ENCODE measurements around the gene FCN3.
"Not testable (repeated sequence)": the region's sequence is repeated elsewhere in the genome, so short reads cannot be mapped to it uniquely, and the experiment has no call there.

The FCN3 gene

DNA sequence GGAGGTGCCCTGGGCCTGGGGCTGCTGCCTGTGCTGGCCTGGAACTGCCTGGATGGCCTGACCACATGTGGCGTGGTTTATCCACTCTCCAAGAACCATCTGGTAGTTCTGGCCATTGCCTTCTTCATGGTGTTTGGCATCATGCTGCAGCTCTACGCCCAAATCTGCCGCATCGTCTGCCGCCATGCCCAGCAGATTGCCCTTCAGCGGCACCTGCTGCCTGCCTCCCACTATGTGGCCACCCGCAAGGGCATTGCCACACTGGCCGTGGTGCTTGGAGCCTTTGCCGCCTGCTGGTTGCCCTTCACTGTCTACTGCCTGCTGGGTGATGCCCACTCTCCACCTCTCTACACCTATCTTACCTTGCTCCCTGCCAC lies 19.6 kb upstream of the FCN3 start:
- no peak overlapping the region for H3K4me3 ChIP-seq (ENCODE audit: control insufficient read depth, low read depth, low read length)
- no peak for DNase-seq (ENCODE audit: low read depth)
- TF ChIP-seq, protein P1, sequence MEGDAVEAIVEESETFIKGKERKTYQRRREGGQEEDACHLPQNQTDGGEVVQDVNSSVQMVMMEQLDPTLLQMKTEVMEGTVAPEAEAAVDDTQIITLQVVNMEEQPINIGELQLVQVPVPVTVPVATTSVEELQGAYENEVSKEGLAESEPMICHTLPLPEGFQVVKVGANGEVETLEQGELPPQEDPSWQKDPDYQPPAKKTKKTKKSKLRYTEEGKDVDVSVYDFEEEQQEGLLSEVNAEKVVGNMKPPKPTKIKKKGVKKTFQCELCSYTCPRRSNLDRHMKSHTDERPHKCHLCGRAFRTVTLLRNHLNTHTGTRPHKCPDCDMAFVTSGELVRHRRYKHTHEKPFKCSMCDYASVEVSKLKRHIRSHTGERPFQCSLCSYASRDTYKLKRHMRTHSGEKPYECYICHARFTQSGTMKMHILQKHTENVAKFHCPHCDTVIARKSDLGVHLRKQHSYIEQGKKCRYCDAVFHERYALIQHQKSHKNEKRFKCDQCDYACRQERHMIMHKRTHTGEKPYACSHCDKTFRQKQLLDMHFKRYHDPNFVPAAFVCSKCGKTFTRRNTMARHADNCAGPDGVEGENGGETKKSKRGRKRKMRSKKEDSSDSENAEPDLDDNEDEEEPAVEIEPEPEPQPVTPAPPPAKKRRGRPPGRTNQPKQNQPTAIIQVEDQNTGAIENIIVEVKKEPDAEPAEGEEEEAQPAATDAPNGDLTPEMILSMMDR (conservative IDR thresholded peaks at IDR 0.05; ENCODE audit: control insufficient read depth, insufficient read depth, low read depth, low read length) = no peak

DNA sequence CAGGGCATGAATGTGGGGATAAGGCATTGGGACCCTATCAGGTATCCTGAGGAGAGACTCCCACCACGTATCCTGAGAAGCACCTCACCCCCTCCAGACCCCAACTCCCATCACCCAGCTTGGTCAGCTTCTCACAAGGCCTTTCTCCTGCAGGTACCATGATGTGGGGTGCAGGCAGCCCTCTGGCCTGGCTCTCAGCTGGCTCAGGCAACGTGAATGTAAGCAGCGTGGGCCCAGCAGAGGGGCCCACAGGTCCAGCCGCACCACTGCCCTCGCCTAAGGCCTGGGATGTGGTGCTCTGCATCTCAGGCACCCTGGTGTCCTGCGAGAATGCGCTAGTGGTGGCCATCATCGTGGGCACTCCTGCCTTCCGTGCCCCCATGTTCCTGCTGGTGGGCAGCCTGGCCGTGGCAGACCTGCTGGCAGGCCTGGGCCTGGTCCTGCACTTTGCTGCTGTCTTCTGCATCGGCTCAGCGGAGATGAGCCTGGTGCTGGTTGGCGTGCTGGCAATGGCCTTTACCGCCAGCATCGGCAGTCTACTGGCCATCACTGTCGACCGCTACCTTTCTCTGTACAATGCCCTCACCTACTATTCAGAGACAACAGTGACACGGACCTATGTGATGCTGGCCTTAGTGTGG lies 19.1 kb upstream of the FCN3 start:
- TF ChIP-seq, protein P1 (conservative IDR thresholded peaks at IDR 0.05; ENCODE audit: control insufficient read depth, insufficient read depth, low read depth, low read length) = no peak
- DNase-seq (ENCODE audit: low read depth) = no peak
- no peak overlapping the region for H3K4me3 ChIP-seq (ENCODE audit: control insufficient read depth, low read depth, low read length)

DNA sequence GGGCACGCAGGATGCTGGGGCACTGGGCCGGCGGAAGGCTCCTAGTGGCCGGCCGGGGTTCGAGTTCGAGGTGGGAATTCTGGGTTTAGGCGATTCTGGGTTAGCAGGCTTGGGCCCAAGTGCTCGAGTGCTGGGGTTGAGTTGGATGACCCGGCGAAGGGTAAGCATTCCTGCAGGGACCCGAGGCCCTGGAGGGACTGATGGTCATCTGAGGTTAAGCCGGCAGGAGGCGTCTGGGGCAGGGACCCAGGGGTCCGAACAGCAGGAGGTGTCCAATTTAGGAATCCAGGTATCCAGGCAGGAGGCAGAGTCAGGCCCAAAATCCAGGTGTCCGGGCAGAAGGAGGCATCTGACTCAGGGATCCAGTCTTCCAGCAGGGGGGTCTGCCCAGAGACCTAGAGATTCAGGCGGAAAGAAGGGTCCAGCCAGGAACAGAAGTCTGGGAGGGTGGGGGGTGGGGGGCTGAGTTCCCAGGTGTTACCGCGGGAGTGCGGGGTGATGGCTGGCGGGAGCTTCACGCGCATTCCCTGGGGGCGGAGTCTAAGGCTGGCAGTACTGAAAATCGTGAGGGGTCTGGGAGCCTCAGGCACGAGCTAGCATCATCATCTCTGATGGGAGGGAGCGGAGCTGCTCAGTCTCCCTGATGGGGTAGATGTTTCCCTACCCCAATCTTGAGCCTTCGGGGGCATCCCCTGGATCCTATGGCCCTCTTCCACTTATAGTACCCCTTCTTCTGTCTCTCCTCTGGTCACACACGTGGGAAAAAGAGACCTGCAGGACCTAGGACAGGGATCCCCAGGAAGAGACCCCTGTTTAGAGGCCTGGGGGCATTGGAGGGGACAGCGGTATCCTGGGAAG lies 18.4 kb upstream of the FCN3 start:
- no peak for DNase-seq (ENCODE audit: low read depth)
- H3K4me3 ChIP-seq (ENCODE audit: control insufficient read depth, low read depth, low read length) = peak overlapping the region; percentile 81
- TF ChIP-seq, protein P1 (conservative IDR thresholded peaks at IDR 0.05; ENCODE audit: control insufficient read depth, insufficient read depth, low read depth, low read length) = peak; percentile 34

DNA sequence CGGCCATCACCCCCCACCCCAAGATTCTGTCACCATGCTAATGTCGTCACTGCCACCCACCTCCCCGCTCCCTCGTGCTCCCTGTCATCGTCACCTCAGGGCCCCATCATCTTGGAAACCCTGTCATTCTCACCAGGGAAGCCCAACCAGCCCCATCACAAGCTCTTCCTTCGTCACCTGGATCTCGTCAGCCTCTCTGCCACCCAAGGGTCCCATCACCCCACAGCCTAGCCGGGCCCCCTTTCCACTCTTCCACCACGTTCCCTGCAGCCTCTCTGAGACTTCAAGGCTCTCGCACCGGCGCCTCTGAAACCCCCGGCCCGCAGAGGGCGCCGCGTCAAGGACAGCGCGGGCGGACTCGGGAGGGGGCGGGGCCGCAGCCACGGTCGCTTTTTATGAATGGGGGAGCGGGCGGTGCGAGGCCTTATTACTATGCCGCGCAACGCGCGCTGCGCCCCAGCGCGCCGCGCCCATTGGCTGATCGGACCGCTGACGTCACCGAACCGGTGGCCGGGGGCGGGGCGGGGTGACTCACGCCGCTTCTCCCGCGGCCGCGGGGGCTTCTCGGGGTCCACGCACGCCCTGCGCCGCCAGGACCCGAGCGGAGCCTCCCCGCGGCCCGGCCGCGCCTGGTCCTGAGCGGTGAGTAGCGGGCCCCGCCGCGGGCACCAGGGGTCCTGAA lies 17.6 kb upstream of the FCN3 start, which contains the start of gene GPR3:
Gene GPR3 (plus strand): TSS at position 527 of the 682 bp plus-strand sequence. CDS start 1,177 bp downstream, outside the sequence.
- H3K4me3 ChIP-seq (ENCODE audit: control insufficient read depth, low read depth, low read length) = peak within 1 kb of the TSS; percentile 81
- DNase-seq (ENCODE audit: low read depth) = peak; percentile 88
- TF ChIP-seq, protein P1 (conservative IDR thresholded peaks at IDR 0.05; ENCODE audit: control insufficient read depth, insufficient read depth, low read depth, low read length) = peak; percentile 38

DNA sequence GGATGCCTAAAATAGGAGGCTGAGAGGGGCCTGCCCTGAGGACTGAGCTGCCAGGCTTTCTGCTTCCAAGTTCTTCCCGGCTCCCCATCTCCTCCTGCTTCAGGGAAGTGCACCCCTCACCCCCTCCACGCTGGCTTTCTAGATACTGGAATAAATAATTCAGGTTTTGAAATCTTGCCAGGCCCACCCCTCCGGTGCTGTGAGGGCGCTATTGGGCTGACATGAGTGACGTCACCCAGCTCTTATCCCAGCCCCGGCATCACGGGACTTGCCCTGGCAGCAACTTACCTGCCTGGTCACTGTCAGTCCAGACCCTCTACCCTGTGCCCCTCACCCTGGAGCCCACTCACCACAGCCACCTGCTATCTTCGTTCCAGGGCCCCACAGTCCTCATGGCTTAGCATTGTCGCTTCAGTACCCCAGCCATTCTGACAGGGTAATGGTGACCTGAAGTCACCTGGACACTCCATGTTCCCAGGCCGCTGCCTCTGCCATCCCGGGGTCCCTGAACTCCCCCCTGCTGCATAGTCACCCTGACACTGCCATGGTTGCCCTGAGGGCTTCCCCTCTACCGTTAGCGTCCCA lies 17.0 kb upstream of the FCN3 start:
- peak; percentile 59 for DNase-seq (ENCODE audit: low read depth)
- H3K4me3 ChIP-seq (ENCODE audit: control insufficient read depth, low read depth, low read length) = peak overlapping the region; percentile 48
- TF ChIP-seq, protein P1 (conservative IDR thresholded peaks at IDR 0.05; ENCODE audit: control insufficient read depth, insufficient read depth, low read depth, low read length) = no peak

DNA sequence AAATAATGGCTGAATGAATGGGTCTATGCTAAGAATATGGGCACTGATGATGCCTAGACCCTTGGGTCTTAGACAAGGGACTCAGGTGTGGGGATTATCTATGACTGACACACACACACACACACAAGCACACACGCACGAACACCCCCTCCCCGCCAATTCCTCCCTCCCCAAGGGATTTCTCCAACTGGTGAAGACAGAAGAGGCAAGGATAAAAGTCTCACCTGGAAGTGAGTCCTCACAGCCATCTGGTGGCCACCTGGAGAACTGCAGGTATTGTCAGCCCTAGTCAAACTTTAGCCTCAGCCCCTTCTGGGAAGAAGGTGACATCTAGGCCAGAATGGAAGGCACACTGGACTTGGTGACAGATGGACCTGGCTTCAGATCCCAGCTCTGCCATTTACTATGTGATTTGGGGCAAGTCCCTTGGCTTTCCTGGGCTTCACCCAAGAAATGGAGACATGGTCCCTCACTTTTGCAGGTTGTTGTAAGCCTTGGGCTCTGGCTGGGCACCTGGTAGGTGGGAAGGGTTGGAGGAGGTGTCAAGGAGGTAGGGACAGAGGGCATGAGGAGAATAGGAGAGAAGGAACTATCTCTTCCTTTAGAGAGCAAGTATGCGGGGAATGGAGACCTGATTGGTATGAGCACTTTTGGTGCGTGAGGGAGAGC lies 13.8 kb upstream of the FCN3 start:
- TF ChIP-seq, protein P1 (conservative IDR thresholded peaks at IDR 0.05; ENCODE audit: control insufficient read depth, insufficient read depth, low read depth, low read length) = peak; percentile 88
- H3K4me3 ChIP-seq (ENCODE audit: control insufficient read depth, low read depth, low read length) = no peak overlapping the region
- DNase-seq (ENCODE audit: low read depth) = no peak

DNA sequence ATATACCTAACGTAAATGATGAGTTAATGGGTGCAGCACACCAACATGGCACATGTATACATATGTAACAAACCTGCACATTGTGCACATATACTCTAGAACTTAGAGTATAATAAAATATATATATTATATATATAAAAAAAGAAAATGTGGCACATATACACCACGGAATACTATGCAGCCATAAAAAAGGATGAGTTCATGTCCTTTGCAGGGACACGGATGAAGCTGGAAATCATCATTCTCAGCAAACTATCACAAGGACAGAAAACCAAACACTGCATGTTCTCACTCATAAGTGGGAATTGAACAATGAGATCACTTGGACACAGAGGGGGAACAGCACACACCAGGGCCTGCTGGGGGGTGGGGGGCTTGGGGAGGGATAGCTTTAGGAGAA lies 10.2 kb upstream of the FCN3 start:
- not testable (repeated sequence) for DNase-seq (ENCODE audit: low read depth); H3K4me3 ChIP-seq (ENCODE audit: control insufficient read depth, low read depth, low read length)
